ENCODE measurements around the gene BCR.

Gene BCR

DNA sequence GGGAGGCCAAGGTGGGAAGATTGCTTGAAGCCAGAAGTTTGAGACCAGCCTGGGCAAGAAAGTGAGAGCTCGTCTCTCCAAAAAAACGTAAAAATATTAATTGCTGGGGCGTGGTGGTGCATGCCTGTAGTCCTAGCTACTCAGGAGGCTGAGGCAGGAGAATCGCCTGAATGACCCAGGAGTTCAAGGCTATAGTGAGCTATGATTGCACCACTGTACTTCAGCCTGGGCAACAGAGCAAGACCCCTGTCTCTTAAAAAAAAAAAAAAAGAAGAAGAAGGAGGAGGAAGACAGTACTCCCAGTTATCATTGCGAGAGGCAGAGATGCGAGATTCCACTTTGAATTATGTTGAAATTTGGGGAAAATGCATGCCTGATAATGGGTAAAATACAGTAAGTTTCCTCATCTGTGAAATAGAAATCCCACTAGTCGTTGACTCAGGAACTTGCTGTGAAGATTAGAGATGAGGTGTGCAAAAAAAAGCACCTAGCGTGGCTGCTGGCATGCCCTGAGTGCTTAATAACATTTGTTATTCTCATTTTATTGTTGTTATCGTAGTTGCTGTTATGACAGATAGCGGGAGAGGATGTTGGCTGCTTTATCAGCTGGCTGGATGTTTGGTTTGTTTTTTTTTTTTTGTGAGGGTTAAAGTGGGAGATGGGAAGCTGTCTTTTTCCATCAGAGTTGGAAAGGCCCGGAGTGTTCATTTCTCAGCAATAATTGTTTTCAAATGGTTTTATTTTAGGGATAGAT, 33.4 kb downstream of the BCR start:
- no peak overlapping the region for H3K4me3 ChIP-seq (ENCODE audit: severe bottlenecking)
- peaks cover 6% of the 10 kb centered on the region for H3K9me3 ChIP-seq (ENCODE audit: severe bottlenecking)
- no peaks in the 10 kb centered on the region for H3K27me3 ChIP-seq (ENCODE audit: insufficient read depth, poor library complexity, severe bottlenecking)
- peaks cover 39% of the 10 kb centered on the region for H3K4me1 ChIP-seq (ENCODE audit: insufficient read depth, poor library complexity, severe bottlenecking)
- TF ChIP-seq, protein P1, sequence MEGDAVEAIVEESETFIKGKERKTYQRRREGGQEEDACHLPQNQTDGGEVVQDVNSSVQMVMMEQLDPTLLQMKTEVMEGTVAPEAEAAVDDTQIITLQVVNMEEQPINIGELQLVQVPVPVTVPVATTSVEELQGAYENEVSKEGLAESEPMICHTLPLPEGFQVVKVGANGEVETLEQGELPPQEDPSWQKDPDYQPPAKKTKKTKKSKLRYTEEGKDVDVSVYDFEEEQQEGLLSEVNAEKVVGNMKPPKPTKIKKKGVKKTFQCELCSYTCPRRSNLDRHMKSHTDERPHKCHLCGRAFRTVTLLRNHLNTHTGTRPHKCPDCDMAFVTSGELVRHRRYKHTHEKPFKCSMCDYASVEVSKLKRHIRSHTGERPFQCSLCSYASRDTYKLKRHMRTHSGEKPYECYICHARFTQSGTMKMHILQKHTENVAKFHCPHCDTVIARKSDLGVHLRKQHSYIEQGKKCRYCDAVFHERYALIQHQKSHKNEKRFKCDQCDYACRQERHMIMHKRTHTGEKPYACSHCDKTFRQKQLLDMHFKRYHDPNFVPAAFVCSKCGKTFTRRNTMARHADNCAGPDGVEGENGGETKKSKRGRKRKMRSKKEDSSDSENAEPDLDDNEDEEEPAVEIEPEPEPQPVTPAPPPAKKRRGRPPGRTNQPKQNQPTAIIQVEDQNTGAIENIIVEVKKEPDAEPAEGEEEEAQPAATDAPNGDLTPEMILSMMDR (IDR thresholded peaks at IDR 0.05; ENCODE audit: poor library complexity, severe bottlenecking) = no peak
- DNase-seq (ENCODE audit: low spot score) = peak; percentile 2
- H3K27ac ChIP-seq (ENCODE audit: poor library complexity, severe bottlenecking) = peak overlapping the region; percentile 99
- H3K36me3 ChIP-seq (ENCODE audit: low read depth) = no peaks in the 10 kb centered on the region
- ATAC-seq (ENCODE audit: low read depth) = no peak

DNA sequence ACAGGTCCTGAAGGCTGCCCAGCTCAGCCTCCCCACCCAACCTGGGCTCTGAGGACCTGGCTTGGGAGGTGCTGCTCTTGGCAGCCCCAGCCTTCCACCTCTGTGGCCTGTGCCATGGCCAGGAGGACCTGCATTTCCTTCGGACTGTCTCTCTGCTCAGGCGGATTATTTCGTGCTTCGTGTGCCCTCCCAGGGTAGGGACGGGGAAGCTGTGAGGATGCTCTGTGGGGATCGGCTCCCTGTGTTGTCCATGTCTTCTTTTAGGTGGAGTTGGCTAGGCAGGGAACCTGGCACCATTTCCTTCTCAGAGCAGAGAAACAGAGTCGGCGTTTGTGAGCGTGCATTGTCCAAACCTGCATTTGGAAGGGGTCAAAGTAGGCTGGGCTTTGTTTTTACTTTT, 34.1 kb downstream of the BCR start:
- H3K27ac ChIP-seq (ENCODE audit: poor library complexity, severe bottlenecking) = peak overlapping the region; percentile 99

DNA sequence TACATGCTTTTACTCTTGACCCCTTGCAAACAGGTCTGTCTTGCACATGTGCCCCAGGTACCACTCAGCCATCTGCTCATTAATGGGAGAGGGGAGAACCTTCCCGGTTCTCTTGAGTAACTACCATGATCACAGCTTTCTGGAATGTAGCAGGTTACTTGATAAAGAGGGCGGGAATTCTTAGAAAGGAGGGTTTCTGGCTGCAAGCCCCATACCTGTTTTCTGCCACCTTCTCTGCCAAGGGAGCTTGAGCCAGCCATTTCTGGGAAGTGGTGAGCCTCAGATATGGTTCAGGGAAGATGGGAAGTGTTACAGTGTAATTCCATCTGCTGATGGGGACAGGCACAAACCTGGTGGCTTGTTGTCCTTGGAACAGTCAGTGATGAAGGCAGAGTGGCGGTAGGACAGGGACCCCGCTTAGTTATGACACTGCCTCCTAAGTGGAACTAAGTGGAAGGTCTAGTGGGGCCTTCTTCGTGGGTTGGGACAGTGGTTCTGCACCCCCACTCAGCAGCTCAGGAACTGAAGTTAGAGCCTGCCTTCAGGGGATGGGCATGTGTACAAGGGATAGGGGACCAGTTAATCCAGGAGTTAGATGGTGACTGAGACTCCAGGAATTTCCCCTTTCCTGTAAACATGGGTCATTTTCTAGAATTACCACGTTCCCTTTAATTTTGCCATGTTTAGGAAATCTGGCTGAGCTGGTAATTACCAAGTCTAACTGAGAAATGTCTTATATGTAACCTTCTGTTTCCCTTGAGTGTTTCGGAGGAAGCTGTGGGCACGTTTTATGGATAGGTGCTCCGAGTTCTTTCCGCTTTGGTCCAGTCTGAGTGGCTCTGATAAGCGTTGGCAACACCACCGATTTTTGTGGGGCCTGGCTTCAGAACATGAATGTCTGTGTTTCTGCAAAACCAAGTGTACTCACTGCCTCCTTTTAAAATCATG, 35.3 kb downstream of the BCR start:
- H3K27me3 ChIP-seq (ENCODE audit: insufficient read depth, poor library complexity, severe bottlenecking) = no peaks in the 10 kb centered on the region
- no peaks in the 10 kb centered on the region for H3K36me3 ChIP-seq (ENCODE audit: low read depth)
- TF ChIP-seq, protein P1 (IDR thresholded peaks at IDR 0.05; ENCODE audit: poor library complexity, severe bottlenecking) = no peak
- H3K9me3 ChIP-seq (ENCODE audit: severe bottlenecking) = peaks cover 6% of the 10 kb centered on the region
- no peak for DNase-seq (ENCODE audit: low spot score)
- peak; percentile 76 for ATAC-seq (ENCODE audit: low read depth)
- H3K4me1 ChIP-seq (ENCODE audit: insufficient read depth, poor library complexity, severe bottlenecking) = peaks cover 57% of the 10 kb centered on the region
- H3K27ac ChIP-seq (ENCODE audit: poor library complexity, severe bottlenecking) = peak overlapping the region; percentile 99
- H3K4me3 ChIP-seq (ENCODE audit: severe bottlenecking) = no peak overlapping the region

More for the DNA sequence above, 34.1 kb downstream of the BCR start:
- Histone ChIP-seq H3K4me3 (ENCODE audit: severe bottlenecking) (no peak overlapping the region), H3K36me3 (ENCODE audit: low read depth) (no peaks in the 10 kb centered on the region), H3K9me3 (ENCODE audit: severe bottlenecking) (peaks cover 6% of the 10 kb centered on the region), H3K4me1 (ENCODE audit: insufficient read depth, poor library complexity, severe bottlenecking) (peaks cover 45% of the 10 kb centered on the region), H3K27me3 (ENCODE audit: insufficient read depth, poor library complexity, severe bottlenecking) (no peaks in the 10 kb centered on the region)
- no peak for ATAC-seq (ENCODE audit: low read depth)
- DNase-seq (ENCODE audit: low spot score) = no peak
- TF ChIP-seq, protein P1 (IDR thresholded peaks at IDR 0.05; ENCODE audit: poor library complexity, severe bottlenecking) = no peak

DNA sequence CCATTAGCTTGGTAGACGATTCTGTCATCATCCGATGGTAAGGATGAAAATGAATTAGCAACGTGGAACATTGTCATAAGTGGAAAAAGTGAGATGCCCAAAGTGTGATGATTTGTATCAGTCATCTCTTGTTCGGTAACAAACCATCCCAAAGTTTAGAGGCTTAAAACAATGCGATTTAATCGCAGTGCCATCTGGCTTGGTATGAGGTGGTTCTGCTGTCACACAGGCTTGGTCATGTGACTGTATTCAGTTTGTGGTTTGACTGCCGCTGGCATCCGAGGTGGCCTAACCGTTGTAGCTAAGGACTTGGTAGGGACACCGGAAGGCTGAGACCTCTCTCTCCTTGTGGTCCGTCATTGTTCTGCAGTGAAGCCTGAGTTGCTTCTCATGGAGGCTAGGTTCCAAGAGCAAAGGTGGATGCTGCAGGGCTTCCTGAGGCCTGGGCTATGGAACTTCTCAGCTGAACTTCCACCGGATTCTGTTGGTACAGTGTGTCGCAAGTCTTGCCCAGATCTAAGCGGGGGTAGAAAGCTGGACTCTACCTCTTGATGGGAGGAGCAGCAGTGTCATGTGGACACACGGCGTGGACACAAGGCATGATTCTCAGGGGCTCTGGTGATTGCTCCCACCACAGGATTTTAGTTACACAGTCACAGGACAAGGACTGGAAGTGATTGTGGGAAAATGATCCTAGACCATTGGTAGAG, 36.3 kb downstream of the BCR start:
- Histone ChIP-seq H3K9me3 (ENCODE audit: severe bottlenecking) (peaks cover 6% of the 10 kb centered on the region), H3K4me3 (ENCODE audit: severe bottlenecking) (no peak overlapping the region), H3K36me3 (ENCODE audit: low read depth) (no peaks in the 10 kb centered on the region), H3K4me1 (ENCODE audit: insufficient read depth, poor library complexity, severe bottlenecking) (peaks cover 61% of the 10 kb centered on the region), H3K27me3 (ENCODE audit: insufficient read depth, poor library complexity, severe bottlenecking) (no peaks in the 10 kb centered on the region), H3K27ac (ENCODE audit: poor library complexity, severe bottlenecking) (peak overlapping the region; percentile 99)
- no peak for ATAC-seq (ENCODE audit: low read depth)
- DNase-seq (ENCODE audit: low spot score) = no peak
- TF ChIP-seq, protein P1 (IDR thresholded peaks at IDR 0.05; ENCODE audit: poor library complexity, severe bottlenecking) = no peak
